HepG2 (cell line): Measurements from ENCODE around the gene GNB1. TPM values are rescaled to one million over a fixed set of nuclear protein-coding genes. Genes with fewer than 3 reads are reported as not detected.

Source experiments
- ATF7-NPFF ChIP-seq: sonication (generic); formaldehyde crosslinking; IDR thresholded peaks from 2 replicates; pipeline ENCODE4 v1.8.1; 2023; ENCODE audit warnings: mild to moderate bottlenecking, low read depth, missing genetic modification reagents, moderate library complexity
- CEBPG ChIP-seq: IDR thresholded peaks from 2 replicates; pipeline ENCODE4 v1.6.1; 2016
- JUND ChIP-seq: sonication (generic); formaldehyde crosslinking; IDR thresholded peaks from 2 replicates; pipeline ENCODE4 v1.8.0; 2022; ENCODE audit warnings: mild to moderate bottlenecking, missing genetic modification reagents
- KDM3A ChIP-seq: IDR thresholded peaks from 2 replicates; pipeline ENCODE4 v1.6.1; 2018; ENCODE audit warnings: low read depth, missing compliant biosample characterization
- MAF1 ChIP-seq: sonication (generic); formaldehyde crosslinking; IDR thresholded peaks from 2 replicates; pipeline ENCODE4 v1.5.0; 2020; ENCODE audit warnings: missing genetic modification reagents, borderline replicate concordance
- MED8 ChIP-seq: sonication (generic); formaldehyde crosslinking; IDR thresholded peaks from 2 replicates; pipeline ENCODE4 v1.8.1; 2023; ENCODE audit warnings: mild to moderate bottlenecking, missing genetic modification reagents; ENCODE audit not compliant: insufficient replicate concordance
- NCOA1 ChIP-seq: sonication (generic); formaldehyde crosslinking; IDR thresholded peaks from 2 replicates; pipeline ENCODE4 v1.9.0; 2021; ENCODE audit warnings: missing genetic modification reagents
- NR3C1 ChIP-seq: sonication (generic); formaldehyde crosslinking; IDR thresholded peaks from 2 replicates; pipeline ENCODE4 v1.4.0; 2020; ENCODE audit warnings: missing genetic modification reagents
- PITX1 ChIP-seq: sonication (generic); formaldehyde crosslinking; IDR thresholded peaks from 2 replicates; pipeline ENCODE4 v1.5.1; 2020; ENCODE audit warnings: mild to moderate bottlenecking, missing genetic modification reagents
- RXRA ChIP-seq: sonication (generic); formaldehyde crosslinking; IDR thresholded peaks from 2 replicates; pipeline ENCODE4 v1.5.1; 2020; ENCODE audit warnings: missing genetic modification reagents
- SIN3A ChIP-seq: IDR thresholded peaks from 2 replicates; pipeline ENCODE4 v1.6.1; 2011; ENCODE audit warnings: low read depth, mild to moderate bottlenecking, control low read depth, low read length, borderline replicate concordance
- TAF1 ChIP-seq: sonication (generic); formaldehyde crosslinking; IDR thresholded peaks from 2 replicates; pipeline ENCODE4 v1.4.0; 2020; ENCODE audit warnings: missing genetic modification reagents
- ZNF138 ChIP-seq: sonication (generic); formaldehyde crosslinking; IDR thresholded peaks from 2 replicates; pipeline ENCODE4 v1.5.0; 2020; ENCODE audit warnings: mild to moderate bottlenecking, low read depth, missing genetic modification reagents
- ZNF207 ChIP-seq: fragments of 450-650 bp; IDR thresholded peaks from 2 replicates; pipeline ENCODE4 v1.6.1; 2016; ENCODE audit warnings: antibody characterized with exemption, borderline replicate concordance
- ZNF501 ChIP-seq: sonication (generic); formaldehyde crosslinking; IDR thresholded peaks from 2 replicates; pipeline ENCODE4 v1.5.1; 2020; ENCODE audit warnings: mild to moderate bottlenecking, moderate library complexity, missing genetic modification reagents
- ZNF883 ChIP-seq: sonication (generic); formaldehyde crosslinking; IDR thresholded peaks from 2 replicates; pipeline ENCODE4 v1.5.1; 2020; ENCODE audit warnings: mild to moderate bottlenecking, missing genetic modification reagents; ENCODE audit errors: not compliant biosample characterization
- polyA plus RNA-seq, 8 experiments: library from polyadenylated mRNA; depleted of rRNA in 3 of 8; stranded (reverse) in 7 of 8; unstranded in 1 of 8; fragments of >200 nt; fragmentation: Illumina TruSeq in 4 of 8; extraction: Trizol in 4 of 8; gene quantifications; 2 replicates each; pipeline versions ENCODE4 v1.2.1 to v1.2.3, GENCODE V29; 2011 to 2016; ENCODE audit warnings: low read depth in 4 of 8, missing spikeins in 1 of 8, mixed read lengths in 1 of 8; ENCODE audit not compliant: insufficient read depth in 1 of 8
- total RNA-seq, 5 experiments: library from RNA; depleted of rRNA; stranded (reverse); fragments of >200 nt; fragmentation: Illumina TruSeq; extraction: Trizol; gene quantifications; 2 replicates each; pipeline ENCODE4 v1.2.3, GENCODE V29; 2016; ENCODE audit warnings: low read depth in 1 of 5
- TF ChIP-seq, protein P1 (sequence below): sonication (generic); formaldehyde crosslinking; IDR thresholded peaks from 2 replicates; pipeline ENCODE4 v1.9.0; 2022; ENCODE audit warnings: missing genetic modification reagents, mild to moderate bottlenecking, borderline replicate concordance
- TF ChIP-seq, protein P2 (sequence below): sonication (generic); IDR thresholded peaks from 2 replicates; pipeline ENCODE4 v1.6.1; 2016; ENCODE audit warnings: low read depth, borderline replicate concordance
- TF ChIP-seq, protein P3 (sequence below): sonication (generic); formaldehyde crosslinking; IDR thresholded peaks from 2 replicates; pipeline ENCODE4 v1.5.0; 2020; ENCODE audit warnings: mild to moderate bottlenecking, missing genetic modification reagents
- TF ChIP-seq, protein P4 (sequence below): IDR thresholded peaks from 2 replicates; pipeline ENCODE4 v1.6.1; 2018; ENCODE audit warnings: missing genetic modification reagents
- TF ChIP-seq, protein P5 (sequence below), 2 experiments: sonication (generic) in 1 of 2; formaldehyde crosslinking in 1 of 2; IDR thresholded peaks; 2 replicates each; pipeline versions ENCODE4 v1.4.0 to v1.6.1; 2018 to 2020; ENCODE audit warnings: missing genetic modification reagents in 2 of 2, borderline replicate concordance in 1 of 2, low read depth in 1 of 2, mild to moderate bottlenecking in 1 of 2, missing biosample characterization in 1 of 2

GNB1 gene
- total and polyA plus RNA-seq, 2 of the 13 experiments (the other 11 are each of a cell fraction or from before 2014, with no cell fraction given) = 66.2 to 327 TPM

DNA sequence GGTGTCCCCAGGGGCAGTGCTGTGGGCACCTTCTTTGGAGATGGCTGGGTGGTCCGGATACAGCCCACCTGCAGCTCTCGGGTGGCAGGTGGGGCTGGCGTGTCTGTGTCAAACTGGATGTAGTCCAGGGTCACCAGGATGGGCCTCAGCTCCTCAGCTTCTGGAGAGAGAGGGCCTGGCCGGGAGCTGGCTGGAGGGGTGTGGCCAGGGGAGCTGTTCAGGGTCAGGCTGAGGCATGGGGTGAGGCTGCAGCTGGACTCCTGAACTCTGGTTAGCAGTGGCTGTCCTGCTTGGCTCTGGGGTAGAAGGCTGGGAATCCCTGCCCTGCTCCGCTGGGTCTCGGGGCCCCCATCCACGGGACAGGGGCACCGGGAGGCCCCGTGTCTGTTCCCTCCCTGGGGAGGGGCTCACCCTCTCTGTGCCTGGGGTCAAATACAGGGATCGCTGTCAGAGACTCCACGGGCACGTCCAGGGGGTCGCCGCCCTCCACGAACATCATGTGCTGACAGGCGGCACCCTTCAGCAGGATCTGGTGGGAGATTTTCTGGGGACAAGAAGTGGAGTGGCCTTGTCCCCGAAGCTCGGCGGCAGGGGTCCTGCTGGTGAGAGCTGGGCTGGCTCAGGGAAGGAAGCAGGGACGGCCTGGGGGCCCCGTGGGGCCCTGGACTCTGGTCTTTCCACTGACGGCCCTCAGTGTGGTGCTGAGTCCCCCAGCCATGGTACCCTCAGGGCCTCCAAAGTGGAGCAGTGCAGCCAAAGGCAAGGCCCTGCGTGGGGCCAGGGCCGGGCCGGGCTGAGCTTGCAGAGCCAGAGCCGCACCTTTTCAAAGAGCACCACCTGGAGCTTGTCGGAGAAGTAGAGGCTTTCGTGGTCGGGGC lies 32.3 kb upstream of the GNB1 start (continued):
- TF ChIP-seq, protein P1, sequence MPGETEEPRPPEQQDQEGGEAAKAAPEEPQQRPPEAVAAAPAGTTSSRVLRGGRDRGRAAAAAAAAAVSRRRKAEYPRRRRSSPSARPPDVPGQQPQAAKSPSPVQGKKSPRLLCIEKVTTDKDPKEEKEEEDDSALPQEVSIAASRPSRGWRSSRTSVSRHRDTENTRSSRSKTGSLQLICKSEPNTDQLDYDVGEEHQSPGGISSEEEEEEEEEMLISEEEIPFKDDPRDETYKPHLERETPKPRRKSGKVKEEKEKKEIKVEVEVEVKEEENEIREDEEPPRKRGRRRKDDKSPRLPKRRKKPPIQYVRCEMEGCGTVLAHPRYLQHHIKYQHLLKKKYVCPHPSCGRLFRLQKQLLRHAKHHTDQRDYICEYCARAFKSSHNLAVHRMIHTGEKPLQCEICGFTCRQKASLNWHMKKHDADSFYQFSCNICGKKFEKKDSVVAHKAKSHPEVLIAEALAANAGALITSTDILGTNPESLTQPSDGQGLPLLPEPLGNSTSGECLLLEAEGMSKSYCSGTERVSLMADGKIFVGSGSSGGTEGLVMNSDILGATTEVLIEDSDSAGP (CRISPR knock-in tag) = peak; percentile 58; the same call in 1 of the 2 replicates
- TF ChIP-seq ZNF501 (CRISPR knock-in tag) = no peak; the same call in 1 of the 2 replicates
- no peak; the same call in 1 of the 2 replicates for TF ChIP-seq ATF7-NPFF (CRISPR knock-in tag)
- TF ChIP-seq ZNF207 = no peak
- TF ChIP-seq PITX1 (CRISPR knock-in tag) = peak; percentile 44; the same call in 1 of the 2 replicates
- no peak for TF ChIP-seq NCOA1 (CRISPR knock-in tag)
- TF ChIP-seq, protein P2, sequence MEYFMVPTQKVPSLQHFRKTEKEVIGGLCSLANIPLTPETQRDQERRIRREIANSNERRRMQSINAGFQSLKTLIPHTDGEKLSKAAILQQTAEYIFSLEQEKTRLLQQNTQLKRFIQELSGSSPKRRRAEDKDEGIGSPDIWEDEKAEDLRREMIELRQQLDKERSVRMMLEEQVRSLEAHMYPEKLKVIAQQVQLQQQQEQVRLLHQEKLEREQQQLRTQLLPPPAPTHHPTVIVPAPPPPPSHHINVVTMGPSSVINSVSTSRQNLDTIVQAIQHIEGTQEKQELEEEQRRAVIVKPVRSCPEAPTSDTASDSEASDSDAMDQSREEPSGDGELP = peak; percentile 75; the same call in 1 of the 2 replicates
- peak; percentile 69; the same call in 1 of the 2 replicates for TF ChIP-seq SIN3A
- peak; percentile 81 for TF ChIP-seq RXRA
- TF ChIP-seq JUND (CRISPR knock-in tag) = no peak
- no peak for TF ChIP-seq MED8 (CRISPR knock-in tag)
- TF ChIP-seq, protein P3, sequence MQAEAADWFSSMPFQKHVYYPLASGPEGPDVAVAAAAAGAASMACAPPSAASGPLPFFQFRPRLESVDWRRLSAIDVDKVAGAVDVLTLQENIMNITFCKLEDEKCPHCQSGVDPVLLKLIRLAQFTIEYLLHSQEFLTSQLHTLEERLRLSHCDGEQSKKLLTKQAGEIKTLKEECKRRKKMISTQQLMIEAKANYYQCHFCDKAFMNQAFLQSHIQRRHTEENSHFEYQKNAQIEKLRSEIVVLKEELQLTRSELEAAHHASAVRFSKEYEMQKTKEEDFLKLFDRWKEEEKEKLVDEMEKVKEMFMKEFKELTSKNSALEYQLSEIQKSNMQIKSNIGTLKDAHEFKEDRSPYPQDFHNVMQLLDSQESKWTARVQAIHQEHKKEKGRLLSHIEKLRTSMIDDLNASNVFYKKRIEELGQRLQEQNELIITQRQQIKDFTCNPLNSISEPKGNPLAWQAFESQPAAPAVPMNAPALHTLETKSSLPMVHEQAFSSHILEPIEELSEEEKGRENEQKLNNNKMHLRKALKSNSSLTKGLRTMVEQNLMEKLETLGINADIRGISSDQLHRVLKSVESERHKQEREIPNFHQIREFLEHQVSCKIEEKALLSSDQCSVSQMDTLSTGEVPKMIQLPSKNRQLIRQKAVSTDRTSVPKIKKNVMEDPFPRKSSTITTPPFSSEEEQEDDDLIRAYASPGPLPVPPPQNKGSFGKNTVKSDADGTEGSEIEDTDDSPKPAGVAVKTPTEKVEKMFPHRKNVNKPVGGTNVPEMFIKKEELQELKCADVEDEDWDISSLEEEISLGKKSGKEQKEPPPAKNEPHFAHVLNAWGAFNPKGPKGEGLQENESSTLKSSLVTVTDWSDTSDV = no peak
- TF ChIP-seq, protein P4, sequence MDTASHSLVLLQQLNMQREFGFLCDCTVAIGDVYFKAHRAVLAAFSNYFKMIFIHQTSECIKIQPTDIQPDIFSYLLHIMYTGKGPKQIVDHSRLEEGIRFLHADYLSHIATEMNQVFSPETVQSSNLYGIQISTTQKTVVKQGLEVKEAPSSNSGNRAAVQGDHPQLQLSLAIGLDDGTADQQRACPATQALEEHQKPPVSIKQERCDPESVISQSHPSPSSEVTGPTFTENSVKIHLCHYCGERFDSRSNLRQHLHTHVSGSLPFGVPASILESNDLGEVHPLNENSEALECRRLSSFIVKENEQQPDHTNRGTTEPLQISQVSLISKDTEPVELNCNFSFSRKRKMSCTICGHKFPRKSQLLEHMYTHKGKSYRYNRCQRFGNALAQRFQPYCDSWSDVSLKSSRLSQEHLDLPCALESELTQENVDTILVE (CRISPR knock-in tag) = no peak
- TF ChIP-seq ZNF883 = peak; percentile 43
- TF ChIP-seq CEBPG (CRISPR knock-in tag) = no peak
- TF ChIP-seq NR3C1 (CRISPR knock-in tag) = no peak
- TF ChIP-seq KDM3A = peak; percentile 36; the same call in 1 of the 2 replicates
- TF ChIP-seq, protein P5, sequence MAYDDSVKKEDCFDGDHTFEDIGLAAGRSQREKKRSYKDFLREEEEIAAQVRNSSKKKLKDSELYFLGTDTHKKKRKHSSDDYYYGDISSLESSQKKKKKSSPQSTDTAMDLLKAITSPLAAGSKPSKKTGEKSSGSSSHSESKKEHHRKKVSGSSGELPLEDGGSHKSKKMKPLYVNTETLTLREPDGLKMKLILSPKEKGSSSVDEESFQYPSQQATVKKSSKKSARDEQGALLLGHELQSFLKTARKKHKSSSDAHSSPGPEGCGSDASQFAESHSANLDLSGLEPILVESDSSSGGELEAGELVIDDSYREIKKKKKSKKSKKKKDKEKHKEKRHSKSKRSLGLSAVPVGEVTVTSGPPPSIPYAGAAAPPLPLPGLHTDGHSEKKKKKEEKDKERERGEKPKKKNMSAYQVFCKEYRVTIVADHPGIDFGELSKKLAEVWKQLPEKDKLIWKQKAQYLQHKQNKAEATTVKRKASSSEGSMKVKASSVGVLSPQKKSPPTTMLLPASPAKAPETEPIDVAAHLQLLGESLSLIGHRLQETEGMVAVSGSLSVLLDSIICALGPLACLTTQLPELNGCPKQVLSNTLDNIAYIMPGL (CRISPR knock-in tag; IDR thresholded peaks at IDR 0.05; ENCODE audit: borderline replicate concordance in 1 of 2, low read depth in 1 of 2) = peak; percentile 30 to 35; a peak in 1 of 4 replicates
- TF ChIP-seq ZNF138 (CRISPR knock-in tag) = no peak
- peak; percentile 69 for TF ChIP-seq TAF1
- TF ChIP-seq MAF1 (CRISPR knock-in tag) = no peak
